Ramos (cell line): ENCODE measurements around the gene CCDC28A.

Source experiments
- in situ Hi-C: fragments of 300-500 bp; cut with MboI; formaldehyde crosslinking; loops from one replicate; pipeline ENCODE4 v1.14.3; 2022; ENCODE audit warnings: low sequenced_read_pairs; ENCODE audit not compliant: unreplicated experiment

The CCDC28A gene

GRCh38 chr6:138824482-138825144 is 51.0 kb downstream of the CCDC28A start:
- in situ Hi-C loops = loop anchor here (25.0 kb wide), 1 partner anchor 388 kb away; no protein-coding TSS in a partner anchor

- in situ Hi-C loops = no loop called here
These were observed 56.7 kb downstream of the CCDC28A start for GRCh38 chr6:138830248-138830647.

- in situ Hi-C loops = no loop called here
These were observed 58.6 kb downstream of the CCDC28A start for GRCh38 chr6:138832182-138832581.

GRCh38 chr6:138833816-138834539 is 60.4 kb downstream of the CCDC28A start:
- in situ Hi-C loops = no loop called here

GRCh38 chr6:138837246-138837645 is 63.7 kb downstream of the CCDC28A start:
- in situ Hi-C loops = no loop called here
